Astrocyte of the cerebellum (primary cell): ENCODE results near the gene KRT86.

ENCODE experiments used
- DNase-seq: peaks from one replicate; pipeline ENCODE4 v3.0.0-alpha.2; 2011; ENCODE audit warnings: low read depth
- H3K4me3 ChIP-seq: 2 replicates; pipeline ENCODE4 v1.5.1; 2011; ENCODE audit warnings: mild to moderate bottlenecking, low read depth, low read length, moderate library complexity
- CTCF ChIP-seq: IDR thresholded peaks from 2 replicates; pipeline ENCODE4 v1.5.1; 2012; ENCODE audit warnings: low read length, low read depth, moderate library complexity, mild to moderate bottlenecking; ENCODE audit errors: missing control alignments
- in situ Hi-C: cut with HindIII; loops from 2 replicates; pipeline ENCODE4 v1.10.0; 2017; ENCODE audit warnings: low sequenced_read_pairs

The KRT86 gene

DNA sequence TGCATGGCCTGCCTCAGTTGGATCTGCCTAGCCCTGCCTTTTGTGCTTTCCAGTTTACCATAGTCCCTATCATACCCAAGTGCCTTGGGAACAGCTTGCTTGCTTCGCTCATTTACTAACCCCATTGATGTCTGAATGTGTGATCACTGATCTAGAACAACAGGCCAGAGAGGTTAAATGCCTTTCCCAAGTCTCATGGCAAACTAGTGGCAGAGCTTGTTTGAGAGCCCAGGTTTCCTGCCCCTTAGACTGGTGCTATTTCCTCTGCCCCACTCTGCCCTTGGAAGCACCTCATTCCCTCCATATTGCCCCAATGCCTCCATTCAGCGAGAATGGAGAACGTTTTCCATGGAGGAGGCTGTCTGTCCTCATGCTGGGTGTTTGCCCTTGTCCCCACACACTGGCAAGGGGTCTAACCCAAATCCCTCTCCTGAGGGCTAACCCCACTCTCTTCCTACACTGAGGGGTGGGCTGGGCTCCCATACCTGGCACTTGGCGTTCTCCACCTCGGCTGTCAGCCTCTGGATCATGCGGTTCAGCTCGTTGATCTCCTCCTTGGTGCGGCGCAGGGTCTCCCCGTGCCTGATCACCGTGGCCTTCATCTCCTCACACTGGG, 21.6 kb upstream of the KRT86 start:
- no peak overlapping the region for H3K4me3 ChIP-seq
- DNase-seq: no peak
- TF ChIP-seq CTCF: no peak
- in situ Hi-C loops: no loop called here

DNA sequence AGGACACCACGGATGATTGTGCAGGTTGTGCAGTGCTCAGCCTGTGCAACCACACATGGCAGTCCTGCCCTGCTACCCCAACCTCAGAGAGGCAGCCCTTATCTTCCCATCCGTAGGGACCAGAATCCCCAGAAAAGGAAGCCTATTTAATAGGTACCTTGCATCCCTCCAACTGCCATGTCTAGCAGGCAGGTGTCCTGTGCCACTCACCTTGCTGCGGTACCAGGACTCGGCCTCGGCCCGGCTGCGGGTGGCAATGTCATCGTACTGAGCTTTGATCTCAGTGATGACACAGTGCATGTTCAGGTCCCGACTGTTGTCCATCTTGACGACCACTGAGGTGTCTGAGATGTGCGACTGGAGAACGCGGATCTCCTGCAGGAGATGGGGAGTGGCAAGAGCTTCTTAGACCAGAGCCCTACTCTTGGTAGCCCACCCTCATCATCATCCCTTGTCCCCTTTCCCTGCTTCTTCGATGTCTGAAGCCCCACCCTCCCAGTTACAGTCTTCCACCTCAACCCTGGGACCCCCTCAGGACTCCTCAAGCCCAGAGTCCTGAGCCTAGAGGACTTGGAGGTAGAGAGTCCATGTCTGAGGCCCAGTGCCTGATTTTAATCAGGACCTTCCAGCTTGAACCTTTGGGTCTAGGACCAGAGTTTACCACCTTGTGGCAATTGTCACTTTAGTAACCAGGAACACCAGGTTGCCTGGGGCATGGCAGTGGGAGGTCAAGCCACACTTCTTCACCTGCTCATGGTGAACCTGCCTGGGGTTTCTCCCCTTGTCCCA, 20.9 kb upstream of the KRT86 start:
- no peak for DNase-seq
- no peak overlapping the region for H3K4me3 ChIP-seq
- TF ChIP-seq CTCF: no peak
- in situ Hi-C loops: no loop called here

GRCh38 chr12:52254180-52254964, 20.1 kb upstream of the KRT86 start:
- no peak overlapping the region for H3K4me3 ChIP-seq
- DNase-seq: no peak
- in situ Hi-C loops: no loop called here
- TF ChIP-seq CTCF: no peak

- no peak for TF ChIP-seq CTCF
- DNase-seq: no peak
Observed at GRCh38 chr12:52254965-52255751, 19.3 kb upstream of the KRT86 start.

DNA sequence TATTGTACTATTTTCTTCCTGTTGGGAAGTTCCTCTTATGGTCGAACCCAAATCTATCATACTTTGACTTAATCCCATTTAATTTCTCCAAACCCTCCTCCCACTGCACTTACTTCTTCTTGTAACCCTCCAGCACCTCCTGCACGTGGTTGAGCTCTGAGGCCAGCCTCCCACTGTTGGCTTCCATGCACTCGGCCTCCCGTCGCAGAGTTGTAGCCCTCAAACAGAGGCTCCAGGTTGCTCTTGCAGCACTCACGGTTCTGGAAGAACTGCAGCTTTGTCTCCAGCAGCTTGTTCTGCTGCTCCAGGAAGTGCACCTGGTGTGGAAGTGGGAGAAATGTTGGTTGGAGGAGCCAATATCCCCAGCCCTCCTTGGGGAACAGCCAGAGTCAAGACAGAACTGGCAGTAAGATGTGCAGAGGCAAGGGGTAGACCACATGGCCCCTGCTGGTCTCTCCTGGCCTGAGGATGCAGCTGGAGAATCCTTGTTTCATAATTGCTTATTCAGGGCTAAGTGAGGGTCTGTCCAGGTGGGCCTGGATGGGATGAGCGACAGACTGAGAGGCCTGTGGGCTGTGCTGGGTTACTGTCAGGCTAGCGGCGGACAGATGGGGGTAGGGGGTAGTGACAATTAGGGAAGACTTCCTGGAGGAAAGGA, 18.4 kb upstream of the KRT86 start:
- in situ Hi-C loops: no loop called here
- DNase-seq: no peak
- H3K4me3 ChIP-seq: no peak overlapping the region
- TF ChIP-seq CTCF: no peak

More at GRCh38 chr12:52254965-52255751, 19.3 kb upstream of the KRT86 start:
- in situ Hi-C loops: no loop called here
- H3K4me3 ChIP-seq: no peak overlapping the region

DNA sequence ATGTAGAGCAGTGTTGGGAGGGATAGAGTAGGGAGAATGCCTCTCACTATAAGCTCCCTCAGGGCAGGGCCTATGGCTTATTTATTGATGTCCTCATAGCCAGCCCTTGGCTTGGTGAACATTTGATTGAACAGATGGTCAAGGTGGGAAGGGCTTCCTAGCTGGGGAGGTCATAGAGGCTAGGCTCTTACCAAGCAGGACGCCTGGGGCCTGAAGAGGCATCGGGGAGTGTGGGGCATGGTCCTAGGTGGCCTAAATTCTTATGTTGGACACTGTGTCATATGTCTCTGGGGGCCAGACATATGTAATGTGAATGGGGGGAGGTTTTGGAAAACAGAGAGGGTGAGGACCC, 17.9 kb upstream of the KRT86 start:
- no peak overlapping the region for H3K4me3 ChIP-seq
- no peak for TF ChIP-seq CTCF
- in situ Hi-C loops: no loop called here

More for the DNA sequence above, 17.9 kb upstream of the KRT86 start:
- no peak for DNase-seq
